ENCODE results near the gene USP35.
"Not testable (repeated sequence)": the region's sequence is repeated elsewhere in the genome, so short reads cannot be mapped to it uniquely, and the experiment has no call there.

The USP35 gene

GRCh38 chr11:78170874-78171549 is 17.7 kb upstream of the USP35 start:
- no peak for DNase-seq

GRCh38 chr11:78171951-78172350 is 16.8 kb upstream of the USP35 start:
- DNase-seq, result no peak

GRCh38 chr11:78175862-78176261 is 12.9 kb upstream of the USP35 start:
- not testable (repeated sequence) for DNase-seq

DNA sequence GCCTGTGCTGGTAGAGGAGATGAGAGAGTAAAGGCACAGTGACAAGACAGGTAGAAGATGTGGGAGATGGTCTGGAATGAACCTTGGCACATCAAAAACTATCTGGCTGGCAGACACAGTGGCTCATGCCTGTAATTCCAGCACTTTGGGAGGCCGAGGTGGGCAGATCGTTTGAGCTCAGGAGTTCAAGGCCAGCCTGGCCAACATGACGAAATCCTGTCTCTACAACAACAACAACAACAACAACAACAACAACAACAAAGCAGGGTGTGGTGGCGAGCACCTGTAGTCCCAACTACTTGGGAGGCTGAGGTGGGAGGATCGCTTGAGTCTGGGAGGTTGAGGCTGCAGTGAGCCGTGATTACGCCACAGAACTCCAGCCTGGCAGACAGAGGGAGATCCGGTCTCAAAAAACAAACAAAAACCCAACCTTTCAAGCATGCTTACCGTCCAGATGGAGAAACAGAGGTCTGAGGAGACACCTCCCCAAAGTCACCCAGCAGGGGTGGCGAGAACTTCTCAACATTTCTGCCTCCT is 12.0 kb upstream of the USP35 start:
- DNase-seq, result no peak

DNA sequence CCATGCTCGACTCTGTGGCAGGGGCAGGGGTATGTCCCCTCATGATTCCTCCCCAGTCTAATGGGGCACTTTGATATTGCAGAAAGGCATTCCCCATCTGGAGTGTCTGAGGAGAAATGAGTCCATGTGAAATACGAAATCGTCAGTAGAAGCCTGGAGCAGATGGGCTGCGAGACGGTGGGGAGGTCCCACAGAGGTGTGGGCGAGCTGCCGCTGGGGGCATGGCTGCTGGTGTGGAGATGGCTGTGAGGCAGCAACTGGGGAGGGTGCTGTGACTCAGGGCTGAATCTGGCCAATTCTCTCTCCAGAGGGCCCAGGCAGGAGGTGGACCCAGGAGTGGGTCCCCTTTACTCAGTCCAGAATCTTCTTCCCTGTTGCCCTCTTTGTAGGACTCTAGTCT is 11.5 kb upstream of the USP35 start:
- no peak for DNase-seq

DNA sequence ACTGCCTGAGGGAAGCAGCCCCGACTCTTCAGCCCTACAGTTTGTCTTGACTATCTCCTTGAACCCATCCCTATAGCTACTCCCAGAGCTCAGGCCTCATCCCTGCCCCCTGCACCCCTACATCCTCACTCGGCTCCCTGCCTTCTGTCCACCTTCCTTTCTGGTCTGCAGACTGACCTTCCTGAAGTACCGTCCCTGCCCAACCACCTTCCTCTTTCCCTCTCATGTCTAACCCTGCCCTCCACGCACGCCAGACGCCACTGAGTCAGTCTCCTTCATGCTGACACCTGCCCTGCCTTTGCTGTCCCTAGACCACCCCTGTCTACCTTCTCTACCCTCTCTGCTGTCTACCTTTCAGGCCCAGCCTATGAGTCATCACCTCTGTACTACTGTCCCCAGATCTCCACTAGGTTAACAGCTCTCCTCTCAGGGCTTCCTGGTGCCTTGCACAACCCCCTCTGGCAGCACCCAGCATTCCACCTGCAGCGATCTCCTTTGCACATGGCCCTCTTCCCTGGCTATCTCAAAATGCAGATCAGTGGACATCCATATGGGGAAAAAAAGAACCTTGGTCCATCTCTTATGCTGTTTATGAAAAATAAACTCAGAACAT is 9.2 kb upstream of the USP35 start:
- DNase-seq, result no peak

GRCh38 chr11:78180751-78181150 is 8.0 kb upstream of the USP35 start:
- DNase-seq, result no peak

DNA sequence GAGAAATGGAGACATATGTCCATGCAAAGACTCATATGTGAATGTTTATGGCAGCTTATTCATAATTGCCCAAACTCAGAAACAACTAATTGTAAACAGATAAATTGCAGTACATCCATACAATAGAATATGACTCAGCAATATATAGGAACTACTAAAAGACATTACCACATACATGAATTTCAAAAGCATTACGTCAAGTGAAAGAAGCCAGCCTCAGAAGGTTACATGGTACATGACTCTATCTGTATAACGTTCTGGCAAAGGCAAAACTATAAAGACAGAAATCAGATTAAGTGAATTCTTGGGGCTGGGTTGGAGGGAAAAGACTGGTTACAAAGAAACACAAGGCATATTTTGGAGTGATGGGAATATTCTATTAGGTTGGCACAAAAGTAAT is 7.5 kb upstream of the USP35 start:
- no peak for DNase-seq

DNA sequence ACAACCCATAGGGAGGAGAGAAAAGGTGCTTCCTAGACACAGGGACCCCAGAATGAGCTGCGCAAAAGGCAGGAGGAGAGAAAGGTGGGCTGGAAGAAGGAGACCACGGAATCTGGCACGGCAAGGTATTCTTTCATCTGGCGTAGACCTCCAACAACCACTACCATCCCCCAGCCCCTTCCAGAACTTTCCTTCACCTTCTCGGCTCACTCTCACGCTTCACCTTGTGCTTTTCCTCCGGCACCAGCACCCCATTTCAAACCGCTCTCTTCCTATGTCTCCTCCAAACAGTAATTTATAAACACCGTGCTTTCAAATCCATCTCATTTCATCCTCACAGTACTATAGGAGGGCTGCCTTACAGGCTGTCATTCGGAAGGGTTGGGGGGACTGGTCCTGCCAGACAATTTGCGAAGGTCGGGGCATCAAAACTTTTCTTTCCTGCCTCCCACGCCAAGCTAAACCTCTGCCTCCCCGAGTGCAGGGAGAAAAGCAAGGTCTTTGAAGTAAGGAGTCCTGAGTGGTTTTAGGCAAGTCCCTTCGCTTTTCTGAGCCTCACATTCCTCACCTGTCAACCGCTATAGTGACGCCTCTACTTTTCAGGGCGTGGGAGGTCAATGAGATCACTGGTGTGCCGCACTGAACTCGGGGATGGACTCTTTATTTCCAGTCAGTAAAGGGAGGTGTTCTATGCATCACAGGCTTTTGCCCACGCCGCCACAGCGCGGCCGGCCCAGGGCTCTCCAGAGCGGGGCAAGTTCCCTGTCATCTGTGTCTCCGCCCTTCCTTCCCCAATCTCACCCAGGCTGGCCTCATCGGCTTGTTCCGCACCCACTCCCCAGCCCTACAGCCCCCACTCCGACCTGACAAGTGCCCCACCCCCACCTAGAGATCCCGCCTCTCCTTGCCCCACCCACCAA is 1.1 kb upstream of the USP35 start:
- peak; percentile 84 for DNase-seq

DNA sequence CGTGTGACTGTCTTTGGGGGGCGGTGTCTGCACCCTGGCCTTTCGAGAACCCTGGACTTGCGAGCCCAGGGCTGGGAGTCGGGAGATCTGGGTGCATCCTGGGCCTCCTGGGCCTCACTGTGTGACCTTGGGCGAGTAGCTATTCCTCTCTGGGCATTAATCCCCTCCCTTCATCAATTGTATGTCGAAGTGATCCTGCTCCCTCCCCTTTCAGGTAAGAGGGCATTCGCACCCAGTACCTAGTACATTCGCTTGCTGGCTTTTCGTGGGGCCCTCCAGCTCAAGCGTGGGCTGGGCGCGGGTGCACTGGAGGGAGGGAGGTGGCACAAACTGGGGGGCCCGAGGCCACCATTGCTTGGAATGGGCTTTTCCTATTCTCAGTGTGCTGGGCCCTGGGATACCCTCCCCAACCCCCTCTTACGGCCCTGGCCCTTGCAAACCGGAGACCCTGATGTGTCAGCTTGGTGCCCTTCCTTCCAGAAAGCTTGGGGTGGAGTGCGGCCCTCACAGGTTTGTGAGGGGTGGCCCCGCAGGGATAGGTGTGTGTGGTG is 530 bp downstream of the USP35 start:
- DNase-seq, result no peak

GRCh38 chr11:78189851-78190250 is 1.1 kb downstream of the USP35 start:
- DNase-seq, result no peak

DNA sequence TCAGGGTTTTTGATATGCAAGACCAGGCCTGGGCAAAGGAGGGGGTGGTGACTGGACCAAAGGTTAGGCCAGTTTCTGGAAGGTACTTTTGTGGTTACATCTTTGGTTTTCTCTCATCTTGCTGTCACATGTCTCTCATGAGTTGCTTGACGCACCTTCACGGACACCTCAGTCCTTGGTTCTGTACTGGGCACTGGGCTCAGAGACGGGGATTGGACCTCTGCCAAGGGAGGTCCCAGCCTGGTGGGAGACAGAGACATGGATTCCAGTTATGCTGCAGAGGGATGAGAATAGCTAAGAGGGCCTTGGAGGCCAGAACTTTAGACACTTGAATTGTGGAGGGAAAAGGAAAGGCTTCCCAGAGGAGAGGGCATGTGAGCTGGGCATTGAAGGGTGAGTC is 1.7 kb downstream of the USP35 start:
- no peak for DNase-seq

- DNase-seq, result no peak
Measured at GRCh38 chr11:78190871-78191538, 2.3 kb downstream of the USP35 start.

- no peak for DNase-seq
Measured at GRCh38 chr11:78192223-78192719, 3.6 kb downstream of the USP35 start.

- no peak for DNase-seq
Measured at GRCh38 chr11:78192911-78193351, 4.2 kb downstream of the USP35 start.

DNA sequence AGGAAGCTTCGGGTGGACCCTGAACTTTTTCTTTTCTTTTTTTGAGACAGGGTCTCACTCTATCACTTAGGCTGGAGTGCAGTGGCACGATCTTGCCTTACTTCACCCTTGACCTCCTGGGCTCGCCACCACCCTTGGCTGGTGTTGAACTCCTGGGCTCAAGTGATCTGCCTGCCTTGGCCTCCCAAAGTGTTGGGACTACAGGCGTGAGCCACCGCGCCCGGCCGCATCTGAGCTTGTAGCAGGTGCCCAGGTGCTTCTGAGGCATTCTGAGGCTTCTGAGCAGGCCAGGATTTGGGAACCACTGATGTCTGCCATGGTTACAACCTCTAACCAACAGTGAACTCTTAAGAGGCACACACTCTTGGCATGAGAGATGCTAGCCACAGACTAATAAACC is 5.1 kb downstream of the USP35 start:
- DNase-seq, result no peak

DNA sequence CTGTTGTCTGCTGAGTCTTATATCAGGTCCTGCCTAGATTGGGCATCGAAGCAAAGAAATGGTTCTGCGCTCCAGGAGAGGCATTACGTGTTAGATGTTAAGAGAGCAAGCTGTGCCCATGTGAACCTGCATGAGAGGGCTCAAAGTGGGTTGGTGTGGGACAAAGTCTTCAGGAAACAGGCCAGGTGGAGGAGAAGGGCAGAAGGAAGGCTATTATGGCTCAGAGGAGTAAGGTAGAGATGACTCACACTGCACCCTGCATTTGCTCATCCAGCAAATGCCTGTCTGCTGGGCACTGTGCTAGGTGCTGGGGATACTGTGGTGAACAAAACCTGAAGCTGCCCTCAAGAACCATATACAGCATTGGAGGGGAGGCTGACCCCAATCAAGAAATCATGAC is 5.8 kb downstream of the USP35 start:
- DNase-seq, result no peak

DNA sequence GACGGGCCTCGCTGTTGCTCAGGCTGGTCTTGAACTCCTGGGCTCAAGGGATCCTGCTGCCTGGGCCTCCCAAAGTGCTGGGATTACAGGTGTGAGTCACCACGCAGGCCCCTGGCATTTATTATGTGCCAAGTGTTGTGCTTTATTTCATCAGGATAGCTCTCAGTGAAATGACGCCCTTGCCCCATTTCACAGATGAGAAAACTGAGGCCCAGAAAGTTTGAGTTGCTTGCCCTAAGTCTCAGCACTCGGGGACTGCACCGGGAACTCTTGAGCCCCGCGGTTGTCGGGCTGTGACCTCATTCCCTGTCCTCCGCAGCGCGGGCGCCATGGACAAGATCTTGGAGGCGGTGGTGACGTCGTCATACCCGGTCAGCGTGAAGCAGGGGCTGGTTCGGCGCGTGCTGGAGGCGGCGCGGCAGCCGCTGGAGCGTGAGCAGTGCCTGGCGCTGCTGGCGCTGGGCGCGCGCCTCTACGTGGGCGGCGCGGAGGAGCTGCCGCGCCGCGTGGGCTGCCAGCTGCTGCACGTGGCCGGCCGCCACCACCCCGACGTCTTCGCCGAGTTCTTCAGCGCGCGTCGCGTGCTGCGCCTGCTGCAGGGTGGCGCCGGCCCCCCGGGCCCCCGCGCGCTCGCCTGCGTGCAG is 7.3 kb downstream of the USP35 start:
- no peak for DNase-seq

DNA sequence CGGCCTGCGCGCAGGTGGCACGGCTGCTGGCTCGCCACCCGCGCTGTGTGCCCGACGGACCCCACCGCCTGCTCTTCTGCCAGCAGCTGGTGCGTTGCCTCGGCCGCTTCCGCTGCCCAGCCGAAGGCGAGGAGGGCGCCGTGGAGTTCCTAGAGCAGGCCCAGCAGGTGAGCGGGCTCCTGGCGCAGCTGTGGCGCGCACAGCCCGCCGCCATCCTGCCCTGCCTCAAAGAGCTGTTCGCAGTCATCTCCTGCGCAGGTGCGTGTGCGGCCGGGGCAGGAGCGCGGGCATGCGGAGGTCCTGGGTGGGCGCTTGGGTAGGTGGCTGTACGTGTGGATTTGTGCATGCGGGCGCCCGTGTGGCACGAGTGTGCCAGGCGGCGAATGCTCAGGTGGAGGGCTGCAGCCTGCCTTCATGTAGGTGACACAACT is 8.0 kb downstream of the USP35 start:
- no peak for DNase-seq

GRCh38 chr11:78197816-78198215 is 9.1 kb downstream of the USP35 start:
- no peak for DNase-seq

DNA sequence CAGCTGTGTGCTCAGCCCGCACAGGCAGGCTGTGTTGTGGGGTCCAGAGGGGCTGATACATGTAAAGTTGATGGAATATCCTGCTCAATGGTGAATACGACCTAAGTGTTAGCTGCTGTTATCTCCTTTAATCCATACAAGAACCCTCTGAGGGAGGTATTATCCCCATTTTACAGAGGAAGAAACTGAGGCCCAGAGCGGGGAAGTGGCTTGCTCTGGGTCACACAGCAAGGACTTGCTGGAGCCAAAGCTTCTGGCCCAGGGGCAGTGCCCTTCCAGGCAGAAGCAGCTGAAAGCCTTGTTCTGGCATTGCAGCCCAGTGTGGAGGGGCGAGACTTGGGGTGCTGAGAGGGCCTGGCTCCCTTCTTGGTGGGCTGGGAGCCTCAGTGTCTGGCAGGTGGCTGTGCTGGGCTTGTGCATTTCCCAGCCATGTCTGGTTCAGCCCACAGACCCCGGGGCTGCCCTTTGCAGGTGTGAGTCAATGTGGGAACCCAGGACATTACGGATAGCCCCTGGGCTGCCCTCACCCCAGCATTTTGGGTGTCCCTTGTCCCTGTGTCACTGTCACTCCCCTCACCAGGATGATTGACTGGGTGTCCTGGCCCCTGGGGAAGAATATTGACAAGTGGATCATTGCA is 10.4 kb downstream of the USP35 start:
- DNase-seq, result no peak

Data from activated CD8-positive, alpha-beta memory T cell treated with anti-CD3 and anti-CD28 coated beads, Interleukin-2, amount 50 U/mL, for 4 hours (primary cell).